K562 (cell line): ENCODE results near the gene OR51B2. TPM values are rescaled to one million over a fixed set of nuclear protein-coding genes. Genes with fewer than 3 reads are reported as not detected.

Experiments used
- CTCF ChIP-seq, 3 experiments: IDR thresholded peaks in 2 of 3; conservative IDR thresholded peaks in 1 of 3; 2 replicates each; pipeline ENCODE4 v1.5.1; 2011 to 2012; ENCODE audit warnings: low read length in 3 of 3, mild to moderate bottlenecking in 3 of 3, control low read depth in 2 of 3, improper control_type of control experiment in 1 of 3, inconsistent platforms in 1 of 3, low read depth in 1 of 3, mixed read lengths in 1 of 3, moderate library complexity in 1 of 3; ENCODE audit not compliant: insufficient read depth in 2 of 3
- E2F4 ChIP-seq: sonication (generic); formaldehyde crosslinking; IDR thresholded peaks from 2 replicates; pipeline ENCODE4 v1.8.0; 2022; ENCODE audit warnings: mild to moderate bottlenecking, low read depth, missing genetic modification reagents
- EGR1 ChIP-seq: fragments of 450-650 bp; conservative IDR thresholded peaks from 2 replicates; pipeline ENCODE4 v1.6.1; 2017; ENCODE audit warnings: mild to moderate bottlenecking
- EP300 ChIP-seq: IDR thresholded peaks from 2 replicates; pipeline ENCODE4 v1.6.1; 2012; ENCODE audit warnings: low read length, improper control_type of control experiment
- FOSL1 ChIP-seq: fragments of 200-800 bp; sonication (Bioruptor generic); conservative IDR thresholded peaks from 2 replicates; pipeline ENCODE4 v1.6.1; 2016; ENCODE audit warnings: missing genetic modification characterization, missing compliant biosample characterization
- NRF1 ChIP-seq, 2 experiments: fragments of 450-650 bp; IDR thresholded peaks in 1 of 2; conservative IDR thresholded peaks in 1 of 2; 2 replicates each; pipeline ENCODE4 v1.6.1; 2014; ENCODE audit warnings: mild to moderate bottlenecking in 2 of 2
- SMARCB1 ChIP-seq: IDR thresholded peaks from 2 replicates; pipeline ENCODE4 v1.6.1; 2011; ENCODE audit warnings: improper control_type of control experiment, low read depth; ENCODE audit not compliant: insufficient read length
- STAT5A ChIP-seq: IDR thresholded peaks from 2 replicates; pipeline ENCODE4 v1.6.1; 2012; ENCODE audit warnings: low read length, inconsistent platforms, borderline replicate concordance
- TEAD1 ChIP-seq, 2 experiments: fragments of 450-650 bp in 1 of 2; sonication (generic) in 1 of 2; formaldehyde crosslinking; IDR thresholded peaks; 2 replicates each; pipeline versions ENCODE4 v1.4.0 to v1.8.0; 2020 to 2022; ENCODE audit warnings: mild to moderate bottlenecking in 2 of 2, missing genetic modification reagents in 1 of 2
- TGIF2 ChIP-seq: sonication (generic); formaldehyde crosslinking; IDR thresholded peaks from 2 replicates; pipeline ENCODE4 v1.8.1; 2022; ENCODE audit warnings: mild to moderate bottlenecking, missing genetic modification reagents, moderate library complexity
- TRIM24 ChIP-seq, 2 experiments: fragments of 450-650 bp; IDR thresholded peaks; 2 replicates each; pipeline ENCODE4 v1.6.1; 2016
- ZFP30 ChIP-seq: fragments of 250-450 bp; sonication (Bioruptor Pico); IDR thresholded peaks from 2 replicates; pipeline ENCODE4 v1.8.0; 2022; ENCODE audit warnings: moderate library complexity, mild to moderate bottlenecking, inconsistent platforms, borderline replicate concordance
- ZFP91 ChIP-seq: sonication (generic); formaldehyde crosslinking; IDR thresholded peaks from 2 replicates; pipeline ENCODE4 v1.8.0; 2022; ENCODE audit warnings: mild to moderate bottlenecking, missing genetic modification reagents
- ZNF274 ChIP-seq: IDR thresholded peaks from 2 replicates; pipeline ENCODE4 v1.6.1; 2011; ENCODE audit warnings: low read depth, mild to moderate bottlenecking, low read length, moderate library complexity, borderline replicate concordance
- ZNF395 ChIP-seq: fragments of 200-800 bp; sonication (Bioruptor generic); IDR thresholded peaks from 2 replicates; pipeline ENCODE4 v1.6.1; 2017; ENCODE audit warnings: missing genetic modification characterization, missing compliant biosample characterization
- ZNF511 ChIP-seq: sonication (generic); formaldehyde crosslinking; IDR thresholded peaks from 2 replicates; pipeline ENCODE4 v1.8.0; 2022; ENCODE audit warnings: mild to moderate bottlenecking, missing genetic modification reagents
- ZSCAN32 ChIP-seq: fragments of 450-650 bp; formaldehyde crosslinking; IDR thresholded peaks from 2 replicates; pipeline ENCODE4 v1.4.0; 2020; ENCODE audit warnings: mild to moderate bottlenecking, moderate library complexity
- polyA plus RNA-seq, 8 experiments: library from polyadenylated mRNA; depleted of rRNA in 4 of 8; stranded (reverse) in 5 of 8; unstranded in 3 of 8; fragments of >200 nt; fragmentation: Nextera tagmentation in 2 of 8; fragmentation: Illumina TruSeq in 1 of 8; extraction: Ambion mirVana in 2 of 8; extraction: Trizol in 1 of 8; gene quantifications; 2 replicates each; pipeline versions ENCODE4 v1.2.1 to v1.2.3, GENCODE V29; 2011 to 2014; ENCODE audit warnings: inconsistent platforms in 1 of 8, missing spikeins in 1 of 8
- total RNA-seq, 7 experiments: library from RNA; depleted of rRNA in 6 of 7; stranded (reverse); fragments of >200 nt in 6 of 7; fragmentation: Illumina TruSeq in 2 of 7; extraction: Trizol in 2 of 7; gene quantifications; 2 replicates each; pipeline versions ENCODE4 v1.2.1 to v1.2.3, GENCODE V29; 2011 to 2021; ENCODE audit warnings: low replicate concordance in 1 of 7

The OR51B2 gene
- total and polyA plus RNA-seq, 9 of the 15 experiments (the other 6 are each of a cell fraction or from before 2014, with no cell fraction given): 0.38 to 6.6 (median 4.0) TPM

- TF ChIP-seq ZNF511 (CRISPR knock-in tag): no peak
- no peak for TF ChIP-seq ZSCAN32 (CRISPR knock-in tag)
- no peak for TF ChIP-seq TEAD1 (CRISPR knock-in tag; IDR thresholded peaks at IDR 0.05)
- no peak for TF ChIP-seq SMARCB1
- TF ChIP-seq STAT5A: no peak
- peak; percentile 78 for TF ChIP-seq EGR1
- no peak for TF ChIP-seq NRF1 (conservative IDR thresholded peaks at IDR 0.05 in 1 of 2, IDR thresholded peaks at IDR 0.05 in 1 of 2)
- no peak for TF ChIP-seq E2F4
- TF ChIP-seq CTCF (IDR thresholded peaks at IDR 0.05 in 2 of 3, conservative IDR thresholded peaks at IDR 0.05 in 1 of 3; ENCODE audit: insufficient read depth in 2 of 3, low read depth in 1 of 3, low read length in 3 of 3): no peak
- TF ChIP-seq FOSL1: 0 out of 2 replicates have a peak, but pooled peaks have one; percentile 13
- no peak for TF ChIP-seq ZNF395
- no peak for TF ChIP-seq TGIF2
- no peak for TF ChIP-seq ZNF274
- TF ChIP-seq EP300: peak; percentile 7; the same call in 1 of the 2 replicates
- no peak for TF ChIP-seq ZFP30 (CRISPR knock-in tag)
- peak; percentile 21 to 53; a peak in 1 of 4 replicates for TF ChIP-seq TRIM24 (IDR thresholded peaks at IDR 0.05)
- TF ChIP-seq ZFP91: no peak
Measured at GRCh38 chr11:5297721-5298323, 26.3 kb downstream of the OR51B2 start (continued).
